HG02943 (cell line): Measurements from ENCODE around the gene OLFM1.
"Not testable (repeated sequence)": the region's sequence is repeated elsewhere in the genome, so short reads cannot be mapped to it uniquely, and the experiment has no call there.

ENCODE experiments used
- ATAC-seq: cut with Tn5 transposase; IDR thresholded peaks from one replicate; pipeline ENCODE4 v1.9.1; 2021; ENCODE audit warnings: mild to moderate bottlenecking, low read depth, moderate library complexity; ENCODE audit not compliant: unreplicated experiment

Gene OLFM1

GRCh38 chr9:135056541-135056940, 30.9 kb upstream of the OLFM1 start:
- no peak for ATAC-seq

- no peak for ATAC-seq
Measured at GRCh38 chr9:135060461-135061116, 26.9 kb upstream of the OLFM1 start.

GRCh38 chr9:135061441-135061840, 26.0 kb upstream of the OLFM1 start:
- no peak for ATAC-seq

- no peak for ATAC-seq
Measured at GRCh38 chr9:135062254-135062653, 25.2 kb upstream of the OLFM1 start.

- not testable (repeated sequence) for ATAC-seq
Measured at GRCh38 chr9:135063466-135063865, 24.0 kb upstream of the OLFM1 start.

- ATAC-seq = not testable (repeated sequence)
Measured at GRCh38 chr9:135063888-135064287, 23.6 kb upstream of the OLFM1 start.

- no peak for ATAC-seq
Measured at GRCh38 chr9:135065151-135065550, 22.3 kb upstream of the OLFM1 start.

- ATAC-seq = no peak
Measured at GRCh38 chr9:135065804-135066203, 21.7 kb upstream of the OLFM1 start.

- no peak for ATAC-seq
Measured at GRCh38 chr9:135066291-135066690, 21.2 kb upstream of the OLFM1 start.

- no peak for ATAC-seq
Measured at GRCh38 chr9:135067096-135067710, 20.3 kb upstream of the OLFM1 start.

GRCh38 chr9:135068776-135069415, 18.6 kb upstream of the OLFM1 start:
- no peak for ATAC-seq

GRCh38 chr9:135069558-135070197, 17.8 kb upstream of the OLFM1 start:
- no peak for ATAC-seq

GRCh38 chr9:135070198-135070951, 17.1 kb upstream of the OLFM1 start:
- ATAC-seq = no peak

- no peak for ATAC-seq
Measured at GRCh38 chr9:135070964-135071735, 16.3 kb upstream of the OLFM1 start.

GRCh38 chr9:135073081-135073740, 14.3 kb upstream of the OLFM1 start:
- ATAC-seq = no peak

GRCh38 chr9:135073741-135074305, 13.6 kb upstream of the OLFM1 start:
- ATAC-seq = no peak

- no peak for ATAC-seq
Measured at GRCh38 chr9:135074354-135075233, 12.9 kb upstream of the OLFM1 start.
